Body of pancreas (tissue), 4 donors: ENCODE results near the gene SCFD2.

Source experiments
- POLR2A ChIP-seq, 3 donors: fragments of 450-650 bp; IDR thresholded peaks; one replicate each; pipeline ENCODE4 v1.6.1; 2016; ENCODE audit warnings: antibody characterized with exemption in 3 of 3, mild to moderate bottlenecking in 2 of 3
- TF ChIP-seq, protein P1 (sequence below), 7 experiments: fragments of 450-650 bp in 4 of 7; fragments of 200-600 bp in 3 of 7; sonication (generic) in 3 of 7; IDR thresholded peaks; one replicate each; pipeline ENCODE4 v1.5.1; 2016 to 2019; ENCODE audit warnings: antibody characterized with exemption in 7 of 7

DNA sequence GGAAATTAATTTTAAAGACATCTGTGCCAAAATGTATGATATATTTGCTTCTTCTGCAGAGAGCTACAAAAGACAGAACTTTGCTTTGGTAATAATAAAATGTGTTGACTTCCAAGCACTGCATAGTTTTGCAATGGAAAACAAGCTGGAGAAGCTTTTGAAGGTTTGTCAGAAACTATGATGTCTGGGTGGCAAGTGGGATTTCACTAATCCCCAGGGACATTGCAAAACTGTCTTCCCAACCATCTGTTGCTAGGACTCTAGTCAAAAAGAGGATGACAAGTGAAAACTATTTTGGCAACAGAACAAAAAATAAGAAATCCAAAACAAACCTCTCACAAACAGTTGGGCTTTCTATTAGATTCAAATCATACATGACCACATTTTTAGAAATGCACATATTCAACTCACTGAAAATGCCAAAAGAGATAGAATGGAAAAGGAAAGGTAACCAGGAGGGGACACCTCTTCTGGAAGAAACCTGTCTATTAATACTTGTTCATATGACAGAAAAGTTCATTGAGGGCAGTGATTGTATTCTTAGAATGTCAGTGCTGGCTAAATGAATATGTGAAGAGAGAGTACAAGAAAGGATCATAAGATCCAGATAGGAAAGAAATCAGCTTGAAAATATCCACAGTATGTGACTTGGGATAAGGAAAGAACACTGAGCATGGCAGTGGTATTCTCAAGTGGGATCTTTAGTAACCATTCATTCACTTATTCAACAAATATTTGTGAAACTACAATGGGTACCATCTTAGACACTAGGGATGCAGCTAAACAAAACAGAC is 275.7 kb downstream of the SCFD2 start:
- TF ChIP-seq, protein P1, sequence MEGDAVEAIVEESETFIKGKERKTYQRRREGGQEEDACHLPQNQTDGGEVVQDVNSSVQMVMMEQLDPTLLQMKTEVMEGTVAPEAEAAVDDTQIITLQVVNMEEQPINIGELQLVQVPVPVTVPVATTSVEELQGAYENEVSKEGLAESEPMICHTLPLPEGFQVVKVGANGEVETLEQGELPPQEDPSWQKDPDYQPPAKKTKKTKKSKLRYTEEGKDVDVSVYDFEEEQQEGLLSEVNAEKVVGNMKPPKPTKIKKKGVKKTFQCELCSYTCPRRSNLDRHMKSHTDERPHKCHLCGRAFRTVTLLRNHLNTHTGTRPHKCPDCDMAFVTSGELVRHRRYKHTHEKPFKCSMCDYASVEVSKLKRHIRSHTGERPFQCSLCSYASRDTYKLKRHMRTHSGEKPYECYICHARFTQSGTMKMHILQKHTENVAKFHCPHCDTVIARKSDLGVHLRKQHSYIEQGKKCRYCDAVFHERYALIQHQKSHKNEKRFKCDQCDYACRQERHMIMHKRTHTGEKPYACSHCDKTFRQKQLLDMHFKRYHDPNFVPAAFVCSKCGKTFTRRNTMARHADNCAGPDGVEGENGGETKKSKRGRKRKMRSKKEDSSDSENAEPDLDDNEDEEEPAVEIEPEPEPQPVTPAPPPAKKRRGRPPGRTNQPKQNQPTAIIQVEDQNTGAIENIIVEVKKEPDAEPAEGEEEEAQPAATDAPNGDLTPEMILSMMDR (IDR thresholded peaks at IDR 0.05): no peak
- no peak for TF ChIP-seq POLR2A (IDR thresholded peaks at IDR 0.05)
